HG03558 (cell line): ENCODE measurements around the gene VPS13D.
"Not testable (repeated sequence)": the region's sequence is repeated elsewhere in the genome, so short reads cannot be mapped to it uniquely, and the experiment has no call there.

Experiments used
- ATAC-seq: cut with Tn5 transposase; IDR thresholded peaks from one replicate; pipeline ENCODE4 v1.9.1; 2021; ENCODE audit warnings: moderate number of reproducible peaks; ENCODE audit not compliant: unreplicated experiment; ENCODE audit errors: extremely low read depth

The VPS13D gene

GRCh38 chr1:12197483-12197880, 32.3 kb upstream of the VPS13D start:
- no peak for ATAC-seq

DNA sequence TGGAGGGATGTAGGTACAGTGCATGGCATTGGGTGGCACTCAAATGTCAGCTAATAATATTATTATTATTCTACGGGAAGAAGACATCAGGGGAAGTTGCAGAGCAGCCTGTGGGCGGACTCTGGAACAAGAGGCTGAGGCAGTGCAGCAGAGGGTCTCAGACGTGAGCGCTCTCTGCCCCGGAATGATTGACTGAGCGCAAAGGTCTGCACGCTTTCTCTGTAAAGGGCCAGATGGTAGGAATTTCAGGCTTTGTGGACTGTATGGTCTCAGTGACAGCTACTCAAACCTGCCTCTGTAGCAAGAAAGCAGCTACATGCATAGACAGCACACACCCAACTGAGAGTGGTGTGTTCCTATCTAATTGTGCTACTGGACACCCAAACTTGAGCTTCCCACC, 29.6 kb upstream of the VPS13D start:
- ATAC-seq, result no peak

GRCh38 chr1:12201352-12202189, 28.3 kb upstream of the VPS13D start:
- ATAC-seq, result no peak

- no peak for ATAC-seq
Measured at GRCh38 chr1:12202190-12202497, 27.7 kb upstream of the VPS13D start.

- no peak for ATAC-seq
Measured at GRCh38 chr1:12202577-12202976, 27.3 kb upstream of the VPS13D start.

DNA sequence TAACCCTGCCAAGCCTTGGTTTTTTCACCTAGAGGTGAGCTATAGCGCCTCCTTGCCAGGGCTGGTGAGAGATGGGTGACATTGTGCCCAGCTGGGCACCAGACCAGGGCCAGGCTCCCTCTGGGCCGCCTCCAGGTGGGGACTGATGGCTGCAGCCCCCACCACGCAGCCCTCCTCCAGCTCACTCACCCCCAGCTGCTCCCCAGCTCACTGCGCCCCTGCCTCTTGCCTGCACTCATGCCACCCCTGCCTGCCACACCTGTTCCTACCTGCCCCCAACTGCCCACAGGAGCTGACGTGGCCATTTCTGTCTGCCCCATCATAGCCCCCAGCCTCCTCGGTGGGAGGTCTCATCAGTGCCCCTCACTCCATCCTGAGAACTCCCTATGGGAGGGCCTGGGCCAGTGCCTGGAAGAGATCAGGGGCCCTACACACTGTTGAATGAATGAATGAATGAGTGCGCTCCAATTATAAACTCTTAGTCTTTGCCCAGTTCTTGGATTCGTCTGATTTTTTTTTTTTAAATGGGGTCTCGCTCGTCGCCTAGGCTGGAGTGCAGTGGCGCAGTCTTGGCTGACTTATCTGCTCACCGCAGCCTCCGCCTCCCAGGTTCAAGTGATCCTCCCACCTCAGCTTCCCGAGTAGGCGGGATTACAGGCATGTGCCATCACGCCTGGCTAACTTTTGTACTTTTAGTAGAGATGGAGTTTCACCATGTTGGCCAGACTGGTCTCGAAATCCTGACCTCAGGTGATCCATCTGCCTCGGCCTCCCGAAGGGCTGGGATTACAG, 26.4 kb upstream of the VPS13D start:
- ATAC-seq, result no peak

GRCh38 chr1:12204140-12204539, 25.7 kb upstream of the VPS13D start:
- ATAC-seq, result no peak

DNA sequence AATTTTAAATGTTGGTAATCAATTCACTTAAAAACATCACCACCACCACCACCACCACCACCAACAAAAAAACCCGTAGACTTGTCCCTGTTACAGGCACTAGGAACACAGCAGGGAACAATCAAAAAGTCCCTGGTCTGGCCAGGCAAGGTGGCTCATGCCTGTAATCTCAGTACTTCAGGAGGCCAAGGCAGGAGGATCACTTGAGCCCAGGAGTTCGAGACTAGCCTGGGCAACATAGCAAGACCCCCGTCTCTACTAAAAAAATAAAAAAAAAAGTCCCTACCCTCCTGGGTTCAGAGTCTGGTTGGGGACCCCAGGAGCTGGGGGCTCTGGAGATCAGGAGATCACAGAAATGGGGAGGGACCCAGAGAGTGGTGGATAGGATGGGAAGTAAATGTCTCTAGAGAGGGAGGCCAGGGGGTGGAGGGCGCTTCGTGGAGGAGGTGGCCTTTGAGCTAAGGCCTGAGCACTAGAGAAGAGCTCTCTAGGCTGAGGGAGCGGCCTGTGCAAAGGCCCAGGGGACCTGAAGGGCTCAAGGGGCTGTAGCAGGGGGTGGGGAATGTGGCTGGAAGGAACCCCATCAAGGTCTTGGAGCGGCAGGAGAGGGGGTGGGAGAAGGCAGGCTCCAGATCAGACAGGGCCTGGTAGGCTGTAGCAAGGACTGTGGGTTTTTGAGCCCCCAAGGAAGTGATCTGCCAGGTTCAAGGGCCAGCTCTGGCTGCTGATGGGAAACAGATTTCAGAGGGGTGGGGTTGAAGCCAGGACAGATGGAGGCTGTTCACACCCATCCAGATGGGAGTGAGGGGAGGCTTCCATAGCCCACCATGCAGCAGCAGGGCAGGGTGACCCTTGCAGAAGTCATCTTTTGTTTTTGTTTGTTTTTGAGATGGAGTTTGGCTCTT, 24.8 kb upstream of the VPS13D start:
- ATAC-seq, result no peak

GRCh38 chr1:12206238-12206637, 23.6 kb upstream of the VPS13D start:
- ATAC-seq, result no peak

DNA sequence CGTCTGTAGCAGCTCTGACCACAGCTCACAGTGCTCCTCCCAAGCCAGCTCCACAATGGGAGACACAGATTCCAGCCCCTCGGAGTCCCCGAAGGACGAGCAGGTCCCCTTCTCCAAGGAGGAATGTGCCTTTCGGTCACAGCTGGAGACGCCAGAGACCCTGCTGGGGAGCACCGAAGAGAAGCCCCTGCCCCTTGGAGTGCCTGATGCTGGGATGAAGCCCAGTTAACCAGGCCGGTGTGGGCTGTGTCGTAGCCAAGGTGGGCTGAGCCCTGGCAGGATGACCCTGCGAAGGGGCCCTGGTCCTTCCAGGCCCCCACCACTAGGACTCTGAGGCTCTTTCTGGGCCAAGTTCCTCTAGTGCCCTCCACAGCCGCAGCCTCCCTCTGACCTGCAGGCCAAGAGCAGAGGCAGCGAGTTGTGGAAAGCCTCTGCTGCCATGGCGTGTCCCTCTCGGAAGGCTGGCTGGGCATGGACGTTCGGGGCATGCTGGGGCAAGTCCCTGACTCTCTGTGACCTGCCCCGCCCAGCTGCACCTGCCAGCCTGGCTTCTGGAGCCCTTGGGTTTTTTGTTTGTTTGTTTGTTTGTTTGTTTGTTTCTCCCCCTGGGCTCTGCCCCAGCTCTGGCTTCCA, 22.9 kb upstream of the VPS13D start:
- ATAC-seq, result no peak

DNA sequence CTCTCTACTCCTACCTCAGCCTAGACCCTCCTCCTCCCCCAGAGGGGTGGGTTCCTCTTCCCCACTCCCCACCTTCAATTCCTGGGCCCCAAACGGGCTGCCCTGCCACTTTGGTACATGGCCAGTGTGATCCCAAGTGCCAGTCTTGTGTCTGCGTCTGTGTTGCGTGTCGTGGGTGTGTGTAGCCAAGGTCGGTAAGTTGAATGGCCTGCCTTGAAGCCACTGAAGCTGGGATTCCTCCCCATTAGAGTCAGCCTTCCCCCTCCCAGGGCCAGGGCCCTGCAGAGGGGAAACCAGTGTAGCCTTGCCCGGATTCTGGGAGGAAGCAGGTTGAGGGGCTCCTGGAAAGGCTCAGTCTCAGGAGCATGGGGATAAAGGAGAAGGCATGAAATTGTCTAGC, 21.6 kb upstream of the VPS13D start:
- ATAC-seq, result no peak

GRCh38 chr1:12208764-12209494, 20.9 kb upstream of the VPS13D start:
- no peak for ATAC-seq

GRCh38 chr1:12209495-12209832, 20.4 kb upstream of the VPS13D start:
- no peak for ATAC-seq

DNA sequence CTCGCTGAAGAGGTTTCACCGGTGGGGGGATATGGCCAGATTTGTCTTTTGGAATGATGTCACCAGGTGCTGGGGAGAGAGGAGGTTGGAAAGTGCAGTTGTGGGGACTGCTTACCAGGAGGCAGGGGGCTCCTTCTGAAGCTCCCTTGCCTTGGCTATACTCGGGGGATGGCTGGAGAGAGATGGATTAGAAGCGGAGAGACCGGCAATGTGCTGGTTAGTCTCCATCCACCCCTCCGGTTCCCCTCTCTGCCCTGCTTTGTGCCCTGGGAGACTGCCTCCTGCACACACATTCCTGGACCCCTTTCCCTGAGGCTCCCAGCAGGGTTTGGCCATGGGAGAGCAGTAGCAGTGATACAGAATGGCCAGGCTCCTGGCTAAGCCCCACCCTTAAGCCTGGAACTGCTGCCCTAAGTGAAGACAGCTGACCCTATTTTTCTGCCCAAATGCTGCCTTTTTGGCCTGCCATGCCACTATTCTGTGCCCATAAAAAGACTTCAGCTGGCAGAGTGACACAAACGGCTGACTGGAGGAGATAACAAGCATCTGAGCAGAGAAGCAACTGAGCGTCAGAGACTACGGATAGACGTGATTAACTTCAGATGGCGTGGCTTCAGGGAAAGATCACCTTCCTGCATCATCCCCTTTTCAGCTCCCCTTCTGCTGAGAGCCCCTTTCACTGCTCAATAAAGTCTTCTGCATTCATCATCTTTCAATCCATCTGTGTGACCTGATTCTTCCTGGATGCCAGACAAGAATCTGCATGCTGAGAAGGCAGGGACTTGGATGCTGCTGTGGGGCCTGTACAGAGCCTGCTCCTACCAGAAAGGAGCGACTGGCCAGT, 14.5 kb upstream of the VPS13D start:
- ATAC-seq, result no peak

DNA sequence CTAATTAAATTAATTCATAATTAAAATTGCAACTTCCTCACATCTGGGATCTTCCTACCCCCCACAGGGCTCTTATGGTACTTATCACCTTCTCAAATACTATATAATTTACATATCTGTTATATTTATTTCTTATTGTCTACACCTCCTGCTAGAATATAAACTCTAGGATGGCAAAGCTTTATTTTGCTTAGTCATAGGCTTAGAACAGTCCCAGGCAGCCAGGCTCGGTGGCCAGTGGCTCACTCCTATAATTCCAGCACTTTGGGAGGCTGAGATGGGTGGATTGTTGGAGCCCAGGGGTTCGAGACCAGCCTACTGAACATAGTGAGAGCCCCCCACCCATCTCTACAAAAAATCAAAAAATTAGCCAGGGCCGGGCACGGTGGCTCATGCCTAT, 10.0 kb upstream of the VPS13D start:
- no peak for ATAC-seq

GRCh38 chr1:12220890-12221289, 8.9 kb upstream of the VPS13D start:
- no peak for ATAC-seq

DNA sequence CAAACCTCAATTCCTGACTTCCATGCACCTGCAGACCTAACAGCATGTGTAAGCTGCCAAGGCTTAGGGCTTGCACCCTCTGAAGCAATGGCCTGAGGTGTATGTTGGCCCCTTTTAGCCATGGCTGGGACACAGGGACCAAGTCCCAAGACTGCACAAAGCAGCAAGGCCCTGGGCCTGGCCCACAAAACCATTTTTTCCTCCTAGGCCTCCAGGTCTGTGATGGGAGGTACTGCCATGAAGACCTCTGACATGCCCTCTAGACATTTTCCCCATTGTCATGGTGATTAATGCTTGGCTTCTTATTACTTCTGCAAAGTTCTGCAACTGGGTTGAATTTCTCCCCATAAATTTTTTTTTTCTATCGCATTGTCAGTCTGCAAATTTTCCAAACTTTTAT, 7.1 kb upstream of the VPS13D start:
- not testable (repeated sequence) for ATAC-seq

GRCh38 chr1:12224092-12224491, 5.7 kb upstream of the VPS13D start:
- not testable (repeated sequence) for ATAC-seq

DNA sequence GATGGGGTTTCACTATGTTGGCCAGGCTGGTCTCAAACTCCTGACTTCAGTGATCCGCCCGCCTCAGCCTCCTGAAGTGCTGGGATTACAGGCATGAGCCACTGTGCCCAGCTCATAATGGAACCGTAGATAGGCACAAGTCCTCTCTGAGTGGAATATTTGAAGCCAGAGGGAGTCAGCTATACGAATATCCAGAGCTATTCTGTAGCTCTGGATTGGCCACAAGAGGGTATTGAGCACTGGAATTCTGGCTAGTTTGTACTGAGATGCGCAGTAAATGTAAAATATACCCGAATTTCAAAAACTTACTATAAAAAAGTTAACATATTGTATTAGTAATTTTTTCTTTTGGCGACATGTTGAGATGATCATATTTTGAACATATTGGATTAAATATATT, 851 bp upstream of the VPS13D start:
- no peak for ATAC-seq
